GM20431 (cell line): ENCODE data around the gene PTCH1.

Experiments
- in situ Hi-C: fragments of 300-500 bp; cut with MseI, MboI; formaldehyde crosslinking; loops from one replicate; pipeline ENCODE4 v1.15.0; 2020; ENCODE audit warnings: low sequenced_read_pairs; ENCODE audit not compliant: unreplicated experiment

Gene PTCH1

GRCh38 chr9:95513711-95514110 lies 3.1 kb downstream of the PTCH1 start:
- in situ Hi-C loops = no loop called here

GRCh38 chr9:95512709-95513095 lies 4.1 kb downstream of the PTCH1 start:
- in situ Hi-C loops = no loop called here

- in situ Hi-C loops = no loop called here
Measured at GRCh38 chr9:95511952-95512708, 4.6 kb downstream of the PTCH1 start.

- in situ Hi-C loops = no loop called here
Measured at GRCh38 chr9:95511616-95511931, 5.2 kb downstream of the PTCH1 start.

- in situ Hi-C loops = no loop called here
Measured at GRCh38 chr9:95510709-95511615, 5.8 kb downstream of the PTCH1 start.

- in situ Hi-C loops = no loop called here
Measured at GRCh38 chr9:95509851-95510708, 6.7 kb downstream of the PTCH1 start.

- in situ Hi-C loops = no loop called here
Measured at GRCh38 chr9:95508968-95509850, 7.6 kb downstream of the PTCH1 start.

GRCh38 chr9:95508242-95508967 lies 8.4 kb downstream of the PTCH1 start:
- in situ Hi-C loops = no loop called here

GRCh38 chr9:95507464-95508241 lies 9.1 kb downstream of the PTCH1 start:
- in situ Hi-C loops = no loop called here

- in situ Hi-C loops = no loop called here
Measured at GRCh38 chr9:95506678-95507463, 9.9 kb downstream of the PTCH1 start.

GRCh38 chr9:95506428-95506677 lies 10.4 kb downstream of the PTCH1 start:
- in situ Hi-C loops = no loop called here

GRCh38 chr9:95505717-95506427 lies 10.9 kb downstream of the PTCH1 start:
- in situ Hi-C loops = no loop called here

- in situ Hi-C loops = no loop called here
Measured at GRCh38 chr9:95505072-95505716, 11.6 kb downstream of the PTCH1 start.

- in situ Hi-C loops = no loop called here
Measured at GRCh38 chr9:95504053-95504963, 12.5 kb downstream of the PTCH1 start.

- in situ Hi-C loops = no loop called here
Measured at GRCh38 chr9:95503369-95503768, 13.4 kb downstream of the PTCH1 start.

GRCh38 chr9:95502248-95502647 lies 14.5 kb downstream of the PTCH1 start:
- in situ Hi-C loops = no loop called here
